GM21360 (cell line): ENCODE data around the gene LGMN.
"Not testable (repeated sequence)": the region's sequence is repeated elsewhere in the genome, so short reads cannot be mapped to it uniquely, and the experiment has no call there.

Experiments
- ATAC-seq: cut with Tn5 transposase; IDR thresholded peaks from one replicate; pipeline ENCODE4 v1.9.1; 2021; ENCODE audit warnings: mild to moderate bottlenecking, moderate library complexity; ENCODE audit not compliant: unreplicated experiment

LGMN gene

GRCh38 chr14:92702441-92702918 lies 45.9 kb downstream of the LGMN start:
- no peak for ATAC-seq

GRCh38 chr14:92701826-92702225 lies 46.6 kb downstream of the LGMN start:
- no peak for ATAC-seq

- no peak for ATAC-seq
Measured at GRCh38 chr14:92698393-92698792, 50.0 kb downstream of the LGMN start.

GRCh38 chr14:92696366-92696765 lies 52.1 kb downstream of the LGMN start:
- ATAC-seq: no peak

- no peak for ATAC-seq
Measured at GRCh38 chr14:92695562-92695961, 52.9 kb downstream of the LGMN start.

- no peak for ATAC-seq
Measured at GRCh38 chr14:92694807-92695206, 53.6 kb downstream of the LGMN start.

- ATAC-seq: no peak
Measured at GRCh38 chr14:92693998-92694795, 54.2 kb downstream of the LGMN start.

- ATAC-seq: no peak
Measured at GRCh38 chr14:92692822-92693226, 55.6 kb downstream of the LGMN start.

- no peak for ATAC-seq
Measured at GRCh38 chr14:92690171-92691011, 58.0 kb downstream of the LGMN start.

GRCh38 chr14:92688434-92689375 lies 59.7 kb downstream of the LGMN start:
- ATAC-seq: no peak

GRCh38 chr14:92687681-92688433 lies 60.6 kb downstream of the LGMN start:
- ATAC-seq: no peak

- peak; percentile 70 for ATAC-seq
Measured at GRCh38 chr14:92686900-92687427, 61.5 kb downstream of the LGMN start.

GRCh38 chr14:92686411-92686899 lies 62.0 kb downstream of the LGMN start:
- ATAC-seq: no peak

- no peak for ATAC-seq
Measured at GRCh38 chr14:92685784-92686355, 62.6 kb downstream of the LGMN start.

GRCh38 chr14:92684801-92685560 lies 63.4 kb downstream of the LGMN start:
- ATAC-seq: no peak

GRCh38 chr14:92683041-92683440 lies 65.4 kb downstream of the LGMN start:
- no peak for ATAC-seq

GRCh38 chr14:92680781-92681650 lies 67.4 kb downstream of the LGMN start:
- no peak for ATAC-seq

GRCh38 chr14:92680330-92680729 lies 68.1 kb downstream of the LGMN start:
- ATAC-seq: not testable (repeated sequence)
